GM18511 (cell line): ENCODE data around the gene NF2.

Experiments
- ATAC-seq: cut with Tn5 transposase; IDR thresholded peaks from one replicate; pipeline ENCODE4 v1.9.1; 2021; ENCODE audit warnings: mild to moderate bottlenecking, moderate library complexity; ENCODE audit not compliant: unreplicated experiment

NF2 gene

DNA sequence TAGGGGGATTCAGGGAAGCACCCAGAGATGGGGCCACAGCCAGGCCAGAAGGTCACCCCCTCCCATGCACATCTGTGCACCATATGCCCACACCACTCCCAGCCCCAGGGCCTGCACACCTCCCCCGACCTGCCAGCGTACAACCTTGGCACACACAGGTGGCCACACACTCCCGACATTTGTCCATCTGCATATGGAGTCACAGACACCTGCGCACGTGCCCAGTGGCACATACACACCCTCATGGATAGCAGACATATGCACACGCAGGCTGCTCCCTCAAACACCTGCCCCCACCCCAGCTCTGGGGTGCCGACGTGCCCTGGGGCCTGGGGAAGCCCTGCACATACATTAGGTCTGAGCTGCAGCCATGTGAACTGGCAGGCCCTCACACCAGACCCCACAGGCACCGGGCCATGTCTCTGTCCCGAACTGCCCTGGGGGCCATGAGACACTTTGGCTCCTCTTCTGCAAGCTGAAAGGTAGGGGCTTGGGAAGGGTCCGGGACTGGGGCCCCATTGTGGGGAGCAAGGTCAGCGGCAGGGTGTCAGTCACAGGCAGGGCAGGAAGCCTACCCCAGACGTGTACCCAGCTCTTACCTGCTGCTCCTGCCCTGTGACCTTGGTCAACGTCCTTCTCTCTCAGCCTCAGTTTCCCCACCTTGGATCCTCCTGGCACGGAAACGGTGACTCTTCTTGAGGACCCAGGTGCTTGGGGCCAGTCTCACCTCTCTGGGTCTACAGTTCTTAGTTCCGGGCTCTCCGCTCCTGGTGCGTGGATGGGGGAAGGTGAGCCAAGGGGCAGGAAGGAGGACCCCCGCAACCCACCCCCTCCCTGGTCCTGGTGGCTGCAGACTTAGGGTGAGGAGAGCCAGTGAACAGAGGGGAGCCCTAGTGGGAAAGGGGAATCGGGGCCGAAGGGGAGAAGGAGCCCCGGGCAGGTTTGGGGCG is 115.8 kb downstream of the NF2 start:
- ATAC-seq, result no peak

DNA sequence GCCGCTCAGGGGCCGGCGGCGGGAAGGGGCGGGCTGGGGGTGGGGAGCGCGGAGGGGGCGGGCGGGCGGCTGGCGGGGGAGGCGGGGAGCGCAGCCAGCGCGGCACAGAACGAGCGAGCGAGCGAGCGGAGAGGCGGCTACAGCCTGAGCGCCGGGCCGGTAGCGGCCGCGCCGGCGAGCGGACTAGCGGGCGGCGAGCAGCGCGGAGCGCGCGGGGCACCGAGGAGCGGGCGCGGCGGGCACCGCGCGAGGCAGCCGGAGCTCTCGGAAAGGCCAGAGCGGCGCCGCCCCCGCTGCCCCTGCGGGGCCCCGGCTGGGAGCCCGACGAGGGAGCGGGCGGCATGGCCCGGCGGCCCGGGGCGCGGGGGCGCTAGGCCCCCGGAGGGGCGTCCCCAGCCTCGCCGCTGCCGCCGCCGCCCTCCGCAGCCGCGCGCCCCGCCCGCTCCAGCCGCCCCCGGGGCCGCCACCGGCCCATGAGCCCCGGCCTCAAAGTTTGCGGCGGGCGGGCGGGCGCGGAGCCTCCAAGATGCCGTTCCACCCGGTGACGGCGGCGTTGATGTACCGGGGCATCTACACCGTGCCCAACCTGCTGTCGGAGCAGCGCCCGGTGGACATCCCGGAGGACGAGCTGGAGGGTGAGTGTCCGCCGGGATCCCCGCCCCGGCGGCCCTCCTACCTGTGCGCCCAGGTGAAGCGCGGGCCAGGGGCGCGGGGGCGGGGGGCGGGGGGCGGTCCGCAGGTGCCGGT is 116.6 kb downstream of the NF2 start, which contains the start of gene CABP7:
Gene CABP7, plus strand, starts transcription at position 105 of the 747 bp plus-strand sequence. Its CDS starts 422 bp downstream, at position 527.
- ATAC-seq, result no peak

DNA sequence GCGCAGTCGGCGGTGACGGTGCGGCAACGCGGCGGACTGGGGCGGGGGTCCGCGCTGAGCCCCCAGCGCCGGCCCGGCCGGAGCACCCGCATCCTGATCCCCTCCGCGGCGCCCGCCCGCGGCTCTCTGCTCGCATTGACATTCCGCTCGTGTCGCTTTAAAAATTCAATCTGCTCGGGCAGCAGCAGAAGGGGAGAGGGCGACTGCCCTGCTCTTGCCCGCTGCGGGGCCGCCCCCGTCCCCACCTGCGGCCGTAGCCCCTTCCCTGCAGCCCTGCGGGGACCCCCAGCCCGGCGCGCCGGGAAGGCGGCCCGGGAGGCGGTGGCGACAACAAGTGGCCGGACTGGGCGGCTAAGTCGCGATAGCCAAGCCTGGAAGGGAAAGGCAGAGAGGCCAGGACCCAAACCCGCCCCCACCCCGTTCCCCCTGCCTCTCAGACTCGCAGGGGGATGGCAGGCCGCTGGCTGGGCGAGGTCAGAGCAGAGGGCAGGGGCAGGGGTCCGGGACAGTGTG is 117.4 kb downstream of the NF2 start:
- ATAC-seq, result no peak

DNA sequence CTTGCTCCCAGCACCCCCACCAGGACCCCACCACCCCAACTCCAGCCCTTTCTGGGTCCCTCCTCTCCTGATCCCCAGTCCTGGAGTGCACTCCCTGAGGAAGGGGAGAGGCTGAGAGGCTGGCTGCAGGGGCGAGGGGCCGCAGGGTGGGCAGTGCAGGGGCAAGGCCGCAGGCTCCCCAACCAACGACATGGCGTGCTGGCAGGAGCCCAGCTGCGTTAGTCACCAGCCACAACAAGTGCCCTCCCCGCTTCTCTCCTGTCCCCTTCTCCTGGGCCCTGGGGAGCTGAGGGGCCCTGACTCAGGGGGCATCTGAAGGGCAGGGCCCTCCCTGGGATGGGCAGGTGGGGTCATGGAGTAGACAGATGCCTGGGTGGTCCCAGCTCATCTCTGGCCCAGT is 118.7 kb downstream of the NF2 start:
- no peak for ATAC-seq

DNA sequence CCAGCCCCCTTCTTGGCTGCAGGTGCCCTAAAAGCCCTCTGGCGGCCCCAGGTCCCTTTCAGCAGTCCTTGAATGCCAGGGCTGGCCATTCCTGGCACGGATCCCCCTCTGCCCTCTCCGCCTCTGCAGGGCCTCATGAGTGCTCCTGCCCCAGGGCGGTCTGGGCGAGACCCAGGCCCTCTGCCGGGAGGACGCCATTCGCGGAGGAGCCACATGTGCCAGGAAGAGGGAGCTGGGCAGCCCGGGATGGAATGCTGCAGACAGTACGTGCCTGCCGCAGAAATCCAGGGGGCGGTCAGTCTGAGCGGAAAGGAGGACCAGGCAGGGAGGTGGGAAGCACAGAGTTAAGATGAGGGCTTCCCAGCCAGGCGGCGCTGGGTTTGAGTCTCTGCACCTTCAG is 119.2 kb downstream of the NF2 start:
- no peak for ATAC-seq

DNA sequence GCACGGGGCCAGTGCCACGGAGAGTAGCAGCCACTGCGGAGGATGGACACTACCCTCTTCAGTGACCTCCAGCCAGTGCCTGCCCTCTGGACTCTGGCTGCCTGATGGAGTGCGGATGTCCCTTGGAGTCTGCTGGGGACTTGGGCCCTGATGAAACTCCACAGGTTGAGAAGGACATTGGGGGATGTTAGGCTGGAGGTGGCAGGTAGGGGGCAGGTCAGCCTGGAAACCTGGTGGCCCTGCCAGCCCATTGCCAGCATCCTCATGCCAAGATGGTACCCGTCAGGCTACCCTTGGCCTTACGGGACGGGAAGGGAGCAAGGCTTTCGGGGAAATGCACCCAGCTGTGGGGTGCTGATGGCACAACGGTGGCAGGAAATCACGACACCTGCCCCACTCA is 120.3 kb downstream of the NF2 start:
- no peak for ATAC-seq

DNA sequence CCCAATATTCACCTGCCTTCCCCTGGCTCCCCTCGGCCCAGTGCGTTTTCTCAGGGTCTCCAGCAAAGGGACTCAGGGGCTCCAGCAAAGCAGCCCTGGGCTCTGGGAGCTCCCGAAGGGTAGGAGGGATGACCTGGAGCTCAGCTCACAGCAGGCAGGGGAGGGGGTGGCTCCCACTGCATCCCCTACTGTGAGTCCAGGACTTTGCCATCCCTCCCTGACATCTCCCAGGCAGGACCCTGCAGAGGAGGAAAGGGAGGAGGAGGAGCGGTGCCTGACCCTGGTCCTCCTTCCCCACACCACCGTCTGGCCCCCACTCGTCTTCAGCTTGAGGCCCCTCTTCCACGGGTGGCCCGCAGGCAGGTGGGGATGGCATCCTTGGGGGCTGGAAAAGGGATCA is 121.4 kb downstream of the NF2 start:
- no peak for ATAC-seq

DNA sequence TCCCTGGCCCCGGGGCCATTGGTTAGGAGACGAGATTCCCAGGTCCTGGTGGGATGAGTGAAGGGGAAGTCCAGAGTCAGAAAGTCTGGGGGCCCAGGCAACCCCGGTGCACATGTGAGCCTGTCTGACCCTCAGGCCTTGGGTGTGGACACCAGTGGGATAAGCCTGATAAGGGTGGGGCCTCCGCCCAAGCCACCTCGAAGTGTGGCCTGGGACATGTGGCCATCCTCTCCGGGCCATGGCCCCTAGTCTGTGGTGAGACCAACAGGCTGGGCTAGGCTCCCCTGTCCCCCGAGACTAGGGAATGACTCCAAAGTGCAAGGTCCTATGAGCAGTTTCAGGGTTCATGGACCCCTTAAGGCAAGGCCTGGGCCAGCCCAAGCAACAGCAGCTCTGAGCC is 122.7 kb downstream of the NF2 start:
- ATAC-seq, result no peak

DNA sequence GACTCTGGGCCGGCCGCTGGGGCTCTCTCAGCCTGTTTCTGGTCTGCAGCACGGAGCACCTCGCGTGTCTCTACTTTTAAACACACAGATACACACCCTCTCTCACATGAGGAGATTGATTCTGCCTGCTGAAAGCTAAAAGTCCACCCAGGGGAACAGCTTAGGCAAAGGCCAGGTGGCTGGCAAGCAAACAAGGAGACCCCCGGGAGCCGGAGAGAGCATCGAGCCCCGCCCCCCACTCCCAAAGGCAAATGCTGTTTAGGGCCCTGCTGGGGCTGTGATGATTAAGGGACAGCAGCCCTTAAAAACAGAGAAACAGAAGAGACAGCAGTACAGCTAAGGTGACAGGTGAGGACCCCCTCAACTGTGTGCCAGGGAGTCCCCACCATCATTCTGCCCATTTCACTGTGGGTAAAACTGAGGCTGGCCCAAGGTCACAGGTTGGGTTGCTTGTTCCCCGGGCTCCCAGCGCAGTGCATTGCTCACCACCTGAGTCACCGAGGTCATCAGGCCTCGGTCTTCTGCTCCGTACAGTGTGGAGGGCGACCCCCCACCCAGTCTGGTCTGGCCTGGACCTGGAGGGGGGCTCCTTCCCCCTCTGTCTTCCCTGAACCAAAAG is 123.2 kb downstream of the NF2 start:
- no peak for ATAC-seq

DNA sequence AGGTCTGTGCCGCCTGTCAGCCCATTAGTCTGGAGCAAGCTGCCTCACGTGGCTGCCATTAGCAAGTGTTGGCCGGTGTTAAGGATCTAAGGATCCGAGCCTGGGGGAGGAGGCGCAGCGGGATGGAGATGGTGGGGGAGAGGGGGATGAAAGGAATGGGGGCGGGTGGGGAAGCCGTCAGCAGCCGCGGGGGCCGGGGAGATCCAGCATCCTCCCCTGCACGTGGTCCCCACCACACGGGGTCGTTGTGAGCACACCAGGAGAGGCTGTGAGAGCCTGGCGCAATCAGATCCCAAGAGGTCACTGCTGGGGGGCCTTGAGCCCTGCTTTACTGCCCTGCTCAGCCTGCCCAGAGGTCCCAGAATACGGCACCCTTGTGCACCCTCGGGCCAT is 123.7 kb downstream of the NF2 start:
- no peak for ATAC-seq

DNA sequence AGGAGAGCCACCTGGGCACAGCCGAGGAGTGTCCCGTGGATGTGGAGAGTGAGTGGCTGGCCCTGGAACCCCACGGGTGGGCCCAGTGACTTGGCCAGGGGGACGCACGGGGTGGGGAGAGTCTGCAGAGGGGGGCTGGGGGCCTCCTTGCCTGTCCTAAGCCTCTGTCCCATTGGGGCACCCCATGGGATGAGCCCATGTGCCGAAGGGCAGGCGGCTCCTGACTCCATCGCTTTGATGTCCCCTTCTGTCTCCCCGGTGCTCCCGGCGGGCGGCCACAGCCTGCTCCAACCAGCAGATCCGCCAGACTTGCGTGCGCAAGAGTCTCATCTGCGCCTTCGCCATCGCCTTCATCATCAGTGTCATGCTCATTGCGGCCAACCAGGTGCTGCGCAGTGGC is 125.7 kb downstream of the NF2 start:
- ATAC-seq, result no peak

DNA sequence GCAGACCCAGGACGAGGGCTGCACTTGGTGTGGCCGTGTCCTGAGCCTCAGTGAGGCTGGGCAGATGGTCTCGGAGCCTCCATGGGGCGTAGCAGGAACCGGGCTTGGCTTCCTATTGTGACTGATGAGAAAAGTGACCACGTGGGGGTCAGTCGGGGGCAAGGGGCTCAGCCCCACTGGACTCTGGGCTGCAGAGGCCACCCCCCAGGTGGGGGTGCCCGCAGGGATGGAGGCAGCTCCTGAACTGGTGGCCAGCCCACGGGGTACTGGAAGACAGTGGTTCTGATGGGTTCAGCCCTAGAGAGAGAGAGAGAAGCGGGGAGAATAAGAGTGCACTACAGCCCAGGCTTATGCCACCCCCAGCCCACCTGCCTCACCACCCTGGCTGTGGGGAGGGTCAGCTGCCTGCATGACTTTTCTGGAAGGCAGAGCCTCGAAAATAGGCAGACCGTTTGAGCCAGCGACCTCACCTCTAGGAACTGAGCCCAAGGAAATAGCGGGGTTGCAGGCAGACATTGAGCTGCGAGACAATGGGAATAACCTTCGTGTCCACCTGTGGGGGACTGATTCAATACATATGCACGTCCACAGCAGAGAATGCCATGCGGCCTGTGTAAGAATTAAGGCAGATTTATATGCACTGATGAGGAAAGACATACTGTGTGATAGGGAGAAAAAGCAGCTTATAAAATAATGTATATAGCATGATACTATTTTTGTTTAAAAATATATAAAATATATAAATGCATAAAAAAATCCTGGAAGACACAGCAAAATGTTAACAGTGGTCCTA is 127.8 kb downstream of the NF2 start:
- no peak for ATAC-seq

DNA sequence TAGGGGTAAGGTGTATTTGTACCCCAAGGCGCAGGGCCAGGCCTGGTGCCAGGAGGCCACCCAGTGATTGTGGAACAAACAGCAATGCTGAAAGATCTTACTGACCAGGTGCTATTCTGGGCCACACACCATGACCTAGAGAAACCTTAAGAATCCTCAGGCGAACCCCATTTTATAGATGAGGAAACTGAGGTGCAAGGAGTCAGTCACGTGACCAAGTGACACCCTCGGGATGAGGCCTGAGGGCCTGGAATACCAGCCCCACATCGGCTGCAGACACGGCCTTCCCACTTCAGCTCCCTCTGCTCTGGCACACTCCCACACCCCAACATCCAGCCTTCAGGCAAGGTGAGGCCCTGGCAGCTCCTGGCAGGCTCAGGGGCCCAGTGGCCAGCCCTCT is 129.4 kb downstream of the NF2 start:
- ATAC-seq, result no peak

DNA sequence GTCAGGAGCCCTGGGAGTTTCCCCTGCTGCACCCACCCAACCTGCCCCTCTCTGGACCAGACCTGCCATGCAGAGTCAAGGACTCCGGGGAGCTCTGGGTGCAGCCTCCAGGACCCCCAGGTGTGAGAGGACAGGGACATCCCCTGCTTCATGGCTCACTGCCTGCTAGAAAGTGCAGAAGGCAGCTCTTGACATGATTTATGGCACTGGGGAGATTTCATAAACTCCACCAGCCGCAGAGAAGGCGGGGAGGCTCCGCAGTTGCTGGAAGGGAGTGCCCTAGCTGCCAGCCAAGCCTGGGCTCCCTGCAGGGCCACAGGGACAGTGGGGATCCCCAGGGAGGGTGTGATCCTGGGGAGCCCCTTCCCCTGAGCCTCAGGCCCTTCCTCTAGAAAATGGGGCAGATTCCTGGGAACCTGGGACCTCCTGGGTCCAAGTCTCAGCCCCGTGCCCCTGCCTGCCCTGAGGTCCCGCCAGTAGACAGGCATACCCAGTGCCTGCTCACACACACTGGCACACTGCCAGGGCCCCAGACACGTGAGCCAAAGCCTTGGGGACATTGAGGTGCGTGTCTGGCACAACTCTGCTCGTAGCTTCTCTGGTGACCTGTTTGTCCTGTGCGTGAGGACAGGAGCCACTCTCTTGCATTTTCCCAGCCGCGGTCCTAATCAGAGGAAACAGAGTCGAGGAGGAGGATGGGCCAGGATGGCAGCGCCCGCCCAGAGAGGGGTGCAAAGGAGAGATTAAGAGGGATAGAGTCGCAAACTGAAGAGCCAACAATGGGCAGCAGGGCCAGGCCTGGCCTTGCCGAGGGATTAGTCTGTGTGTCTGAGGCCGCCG is 130.1 kb downstream of the NF2 start:
- no peak for ATAC-seq

DNA sequence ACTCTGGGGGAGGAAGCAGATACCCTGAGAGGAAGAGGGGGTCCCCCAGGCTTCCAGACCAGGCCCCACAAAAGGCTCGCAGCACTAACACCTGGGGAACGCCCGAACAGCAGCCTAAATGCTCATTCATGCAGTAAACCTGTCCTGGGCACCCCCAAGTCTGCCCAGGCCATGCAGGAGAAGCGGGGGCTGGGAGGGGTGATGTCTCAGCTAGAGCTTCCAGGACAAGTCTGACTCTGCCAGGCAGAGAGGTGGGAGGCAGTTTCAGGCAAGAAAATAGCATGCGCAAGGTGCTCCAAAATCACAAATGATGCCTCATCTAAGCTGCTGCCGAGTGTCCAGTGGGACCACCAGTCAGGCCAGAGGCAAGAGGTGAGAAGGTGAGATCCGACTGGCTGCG is 131.0 kb downstream of the NF2 start:
- no peak for ATAC-seq

DNA sequence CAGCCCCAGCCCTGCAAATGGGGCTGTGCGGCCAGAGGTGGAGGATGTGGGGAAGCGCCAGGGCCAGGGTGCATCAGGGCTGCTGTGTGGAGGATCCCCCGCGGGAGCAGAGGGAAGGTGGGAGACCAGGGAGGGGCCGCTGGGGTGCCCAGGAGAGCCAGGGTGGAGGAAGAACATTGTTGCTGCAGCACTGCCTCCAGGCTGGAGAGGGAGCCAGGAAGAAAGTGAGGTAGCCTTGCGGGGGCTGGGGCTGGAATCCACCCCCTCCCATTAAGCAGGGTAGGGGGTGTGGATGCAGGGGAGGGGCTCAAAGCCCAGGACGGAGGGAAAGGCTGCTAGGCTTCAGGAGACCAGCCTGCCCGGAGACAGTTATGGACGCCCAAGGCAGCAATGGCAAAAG is 131.4 kb downstream of the NF2 start:
- ATAC-seq, result no peak

DNA sequence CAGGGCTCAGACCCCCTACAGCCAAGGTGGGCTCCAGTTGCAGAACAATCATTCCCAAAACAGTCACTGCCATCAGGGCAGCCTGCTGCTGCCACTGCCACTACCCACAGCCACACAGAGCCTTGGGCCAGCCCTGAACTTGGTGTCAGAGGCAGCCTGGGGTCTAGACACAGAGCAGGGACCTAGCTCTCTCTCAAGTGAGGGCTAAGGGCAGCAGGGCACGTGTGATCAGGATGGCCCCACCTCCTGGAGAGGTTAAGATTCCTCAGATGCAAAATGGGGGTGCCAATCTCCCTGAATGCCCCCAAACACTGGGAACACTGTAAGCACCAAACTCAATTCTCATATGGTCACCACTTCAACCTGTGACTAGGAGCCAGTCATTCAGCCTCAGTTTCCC is 132.0 kb downstream of the NF2 start:
- ATAC-seq, result no peak

DNA sequence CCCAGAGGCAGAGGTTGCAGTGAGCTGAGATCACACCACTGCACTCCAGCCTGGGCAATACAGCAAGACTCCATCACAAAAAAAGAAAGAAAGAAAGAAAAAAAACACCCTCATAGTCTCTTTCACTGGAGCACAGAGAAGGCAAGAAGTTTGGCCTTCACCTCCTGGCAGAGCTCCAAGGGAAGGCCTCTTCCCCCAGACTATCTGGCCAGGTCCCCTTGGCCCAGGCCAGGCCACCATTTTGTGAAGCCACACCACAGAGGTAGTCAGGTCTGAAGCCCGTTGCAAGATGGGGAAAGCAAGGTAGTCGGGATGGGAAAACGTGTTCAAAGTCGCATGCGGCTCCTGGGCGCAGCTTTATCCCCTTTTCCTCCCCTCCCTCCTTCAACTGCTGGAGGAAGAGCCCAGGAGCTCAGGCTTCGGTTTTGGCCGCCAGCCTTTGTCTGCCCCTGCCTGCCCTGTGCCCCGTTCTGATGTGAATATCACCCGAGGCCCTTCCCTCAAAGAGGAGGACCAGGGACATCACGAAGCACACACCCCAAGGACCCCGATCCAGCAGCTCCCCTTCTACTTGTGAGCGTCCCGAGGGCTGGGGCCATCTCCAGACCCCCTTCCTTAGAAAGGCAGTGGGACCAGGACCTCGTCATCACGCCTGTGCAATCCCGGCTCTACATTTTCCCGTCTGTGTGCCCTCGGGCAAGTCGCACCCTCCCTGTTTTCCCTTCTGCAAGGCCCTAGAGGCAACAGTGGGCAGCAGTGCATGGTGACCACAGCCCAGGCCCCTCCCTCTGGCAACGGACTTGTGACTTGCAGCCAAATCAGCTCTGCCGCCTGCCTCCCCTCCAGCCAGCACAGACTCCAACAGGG is 134.1 kb downstream of the NF2 start:
- no peak for ATAC-seq
